Thyroid gland (tissue), 4 donors: Measurements from ENCODE around the gene C1orf159.

ENCODE experiments used
- CTCF ChIP-seq, 6 experiments: fragments of 200-600 bp in 3 of 6; fragments of 450-650 bp in 3 of 6; sonication (generic) in 3 of 6; IDR thresholded peaks; one replicate each; pipeline ENCODE4 v1.5.1; 2016 to 2019; ENCODE audit warnings: antibody characterized with exemption in 6 of 6, mild to moderate bottlenecking in 2 of 6, inconsistent platforms in 1 of 6, moderate library complexity in 1 of 6
- POLR2A ChIP-seq, 2 donors: fragments of 450-650 bp; IDR thresholded peaks; one replicate each; pipeline ENCODE4 v1.6.1; 2017; ENCODE audit warnings: antibody characterized with exemption in 2 of 2, mild to moderate bottlenecking in 2 of 2, moderate library complexity in 1 of 2

- no peak for TF ChIP-seq CTCF (IDR thresholded peaks at IDR 0.05)
- no peak for TF ChIP-seq POLR2A (IDR thresholded peaks at IDR 0.05)
These were observed 24.3 kb downstream of the C1orf159 start for GRCh38 chr1:1091344-1092148.
